COLO668 (cell line): Measurements from ENCODE around the gene HTT.

Source experiments
- DNase-seq: peaks from one replicate; lab custom pipeline; 2025; ENCODE audit not compliant: unreplicated experiment; lab: John Stamatoyannopoulos, UW

The HTT gene

GRCh38 chr4:3232001-3232400, 157.5 kb downstream of the HTT start:
- DNase-seq, result no peak

GRCh38 chr4:3232871-3233271, 158.4 kb downstream of the HTT start:
- no peak for DNase-seq

- DNase-seq, result no peak
Measured at GRCh38 chr4:3233391-3234071, 159.1 kb downstream of the HTT start.

- DNase-seq, result no peak
Measured at GRCh38 chr4:3234171-3235029, 159.9 kb downstream of the HTT start.

- DNase-seq, result no peak
Measured at GRCh38 chr4:3235030-3235345, 160.5 kb downstream of the HTT start.

GRCh38 chr4:3235581-3235980, 161.1 kb downstream of the HTT start:
- DNase-seq, result no peak

- DNase-seq, result no peak
Measured at GRCh38 chr4:3236326-3236878, 161.9 kb downstream of the HTT start.

- DNase-seq, result no peak
Measured at GRCh38 chr4:3237266-3237665, 162.8 kb downstream of the HTT start.

GRCh38 chr4:3237712-3238560, 163.5 kb downstream of the HTT start:
- no peak for DNase-seq

GRCh38 chr4:3238721-3239120, 164.2 kb downstream of the HTT start:
- DNase-seq, result peak; percentile 37

- DNase-seq, result peak; percentile 50
Measured at GRCh38 chr4:3239303-3239702, 164.8 kb downstream of the HTT start.

GRCh38 chr4:3239998-3240920, 165.8 kb downstream of the HTT start:
- peak; percentile 87 for DNase-seq

GRCh38 chr4:3240936-3241522, 166.5 kb downstream of the HTT start:
- DNase-seq, result peak; percentile 46

- DNase-seq, result no peak
Measured at GRCh38 chr4:3241898-3242524, 167.5 kb downstream of the HTT start.

- DNase-seq, result peak; percentile 19
Measured at GRCh38 chr4:3243136-3243780, 168.8 kb downstream of the HTT start.

- no peak for DNase-seq
Measured at GRCh38 chr4:3244002-3244401, 169.5 kb downstream of the HTT start.

- DNase-seq, result no peak
Measured at GRCh38 chr4:3244747-3245146, 170.3 kb downstream of the HTT start.

- DNase-seq, result no peak
Measured at GRCh38 chr4:3245676-3246075, 171.2 kb downstream of the HTT start.
